ENCODE measurements around the gene DARS2. TPM values are rescaled to one million over a fixed set of nuclear protein-coding genes. Genes with fewer than 3 reads are reported as not detected.

The DARS2 gene
- total RNA-seq, 4 donors from 2014 or later: 10.3 to 35.5 (median 16.6) TPM

- Histone ChIP-seq H3K4me1 (peaks cover 0 to 21% (median 5%) of the 10 kb centered on the region in 4 donors), H3K27me3 (no peaks in the 10 kb centered on the region), H3K4me3 (no peak overlapping the region), H3K36me3 (peaks cover 0 to 47% (median 0%) of the 10 kb centered on the region in 3 donors), H3K9me3 (no peaks in the 10 kb centered on the region), H3K27ac (no peak overlapping the region)
- TF ChIP-seq CTCF (IDR thresholded peaks at IDR 0.05) (no peak), POLR2A (IDR thresholded peaks at IDR 0.05) (no peak)
- no peak for DNase-seq
These were observed 39.9 kb downstream of the DARS2 start for GRCh38 chr1:173864179-173864867.

- no peaks in the 10 kb centered on the region for H3K9me3 ChIP-seq
- TF ChIP-seq CTCF (IDR thresholded peaks at IDR 0.05) (no peak), POLR2A (IDR thresholded peaks at IDR 0.05) (no peak)
- H3K36me3 ChIP-seq: peaks cover 0 to 38% (median 0%) of the 10 kb centered on the region in 3 donors
- peak overlapping the region in 3 of 4 donors; percentile 4 to 98 (median 97) for H3K27ac ChIP-seq
- no peak for DNase-seq
- H3K27me3 ChIP-seq: no peaks in the 10 kb centered on the region
- peaks cover 0 to 33% (median 6%) of the 10 kb centered on the region in 4 donors for H3K4me1 ChIP-seq
- peak overlapping the region in 2 of 4 donors; percentile 69 to 77 for H3K4me3 ChIP-seq
These were observed 41.1 kb downstream of the DARS2 start for GRCh38 chr1:173865468-173866164.

GRCh38 chr1:173866413-173867115, 42.1 kb downstream of the DARS2 start:
- no peak for DNase-seq
- no peak for TF ChIP-seq POLR2A (IDR thresholded peaks at IDR 0.05)
- TF ChIP-seq CTCF (IDR thresholded peaks at IDR 0.05): no peak
- Histone ChIP-seq H3K4me3 (peak overlapping the region; percentile 69 to 86 (median 80)), H3K27ac (peak overlapping the region; percentile 94 to 98 (median 96)), H3K9me3 (no peaks in the 10 kb centered on the region), H3K4me1 (peaks cover 0 to 43% (median 6%) of the 10 kb centered on the region in 4 donors), H3K27me3 (no peaks in the 10 kb centered on the region), H3K36me3 (peaks cover 0 to 38% (median 0%) of the 10 kb centered on the region in 3 donors)

GRCh38 chr1:173867141-173867752, 42.8 kb downstream of the DARS2 start:
- Histone ChIP-seq H3K9me3 (no peaks in the 10 kb centered on the region), H3K27ac (peak overlapping the region; percentile 94 to 98 (median 96)), H3K36me3 (peaks cover 0 to 35% (median 0%) of the 10 kb centered on the region in 3 donors), H3K4me1 (peaks cover 0 to 43% (median 6%) of the 10 kb centered on the region in 4 donors), H3K27me3 (no peaks in the 10 kb centered on the region), H3K4me3 (peak overlapping the region; percentile 69 to 86 (median 80))
- DNase-seq: peak in 1 of 3 donors; percentile 21
- peak in 1 of 6 experiments; percentile 1 for TF ChIP-seq CTCF (IDR thresholded peaks at IDR 0.05)
- TF ChIP-seq POLR2A (IDR thresholded peaks at IDR 0.05): no peak

GRCh38 chr1:173867753-173868265, 43.3 kb downstream of the DARS2 start, which contains the start of gene GAS5:
GAS5 (minus strand) TSS chr1:173867989.
- Histone ChIP-seq H3K27me3 (no peaks in the 10 kb centered on the region), H3K36me3 (peaks cover 0 to 30% (median 0%) of the 10 kb centered on the region in 3 donors), H3K9me3 (no peaks in the 10 kb centered on the region), H3K4me3 (peak within 1 kb of the TSS; percentile 69 to 86 (median 80)), H3K27ac (peak within 1 kb of the TSS; percentile 94 to 98 (median 96)), H3K4me1 (peaks cover 0 to 43% (median 6%) of the 10 kb centered on the region in 4 donors)
- TF ChIP-seq CTCF (IDR thresholded peaks at IDR 0.05) (peak in 1 of 6 experiments; percentile 3), POLR2A (IDR thresholded peaks at IDR 0.05) (peak; percentile 98 to 99)
- DNase-seq: peak; percentile 99 to 100 (median 100)
